Left lung (tissue), 10 donors: ENCODE data around the gene PTOV1. TPM values are rescaled to one million over a fixed set of nuclear protein-coding genes. Genes with fewer than 3 reads are reported as not detected.

Source experiments
- ATAC-seq: fragments of 200-7000 bp; cut with Tn5 transposase; one replicate; pipeline ENCODE4 v1.9.1; 2020; ENCODE audit warnings: moderate library complexity
- DNase-seq, 4 donors: peaks; one replicate each; pipeline ENCODE4 v3.0.0-alpha.2; 2013 to 2020
- H3K27ac ChIP-seq, 2 donors: fragments of 200-600 bp; sonication (generic) in 1 of 2; one replicate each; pipeline versions ENCODE4 v1.5.0 to v1.8.0; 2020 to 2021
- H3K27me3 ChIP-seq, 2 donors: fragments of 200-600 bp; sonication (generic) in 1 of 2; one replicate each; pipeline versions ENCODE4 v1.5.0 to v1.8.0; 2020 to 2021
- H3K36me3 ChIP-seq, 2 donors: fragments of 200-600 bp; sonication (generic) in 1 of 2; one replicate each; pipeline versions ENCODE4 v1.5.0 to v1.8.0; 2020 to 2021
- H3K4me1 ChIP-seq, 2 donors: fragments of 200-600 bp; one replicate each; pipeline ENCODE4 v1.8.0; 2021
- H3K4me3 ChIP-seq, 2 donors: fragments of 200-600 bp; sonication (generic) in 1 of 2; one replicate each; pipeline versions ENCODE4 v1.5.0 to v1.8.0; 2020 to 2021; ENCODE audit warnings: mild to moderate bottlenecking in 1 of 2
- H3K9me3 ChIP-seq, 2 donors: fragments of 200-600 bp; sonication (generic) in 1 of 2; one replicate each; pipeline versions ENCODE4 v1.5.0 to v1.8.0; 2020 to 2021
- CTCF ChIP-seq, 2 donors: fragments of 200-600 bp; sonication (generic) in 1 of 2; IDR thresholded peaks; one replicate each; pipeline versions ENCODE4 v1.5.0 to v1.8.0; 2021; ENCODE audit warnings: antibody characterized with exemption in 2 of 2
- intact Hi-C, 2 donors: fragments of 100-400 bp; cut with DNase I; formaldehyde crosslinking; loops; one replicate each; pipeline versions ENCODE4 v1.11.2 to v1.14.2; 2022
- polyA plus RNA-seq, 6 donors: library from polyadenylated mRNA; unstranded; fragments of 120-200 nt; gene quantifications; one replicate each; pipeline ENCODE4 v1.2.1, GENCODE V29; 2013; ENCODE audit not compliant: insufficient read length in 6 of 6
- total RNA-seq, 2 donors: library from RNA; stranded (reverse); fragmentation: NEBNext Ultra II Directional; extraction: Animal tissue kit (Norgen Biotek cat#: 25700); gene quantifications; one replicate each; pipeline ENCODE4 v1.2.1, GENCODE V29; 2021
- donor health status: DM: no; HTN: yes; CAD: no.
- donor health status: DM: no; HTN: no; CAD: no.

PTOV1 gene
- total and polyA plus RNA-seq, 8 donors, result 96.0 to 320 (median 275) TPM

GRCh38 chr19:49864890-49865289 is 13.9 kb downstream of the PTOV1 start:
- Histone ChIP-seq H3K27ac (no peak overlapping the region), H3K9me3 (no peaks in the 10 kb centered on the region), H3K36me3 (peaks cover 0 to 52% of the 10 kb centered on the region in 2 donors), H3K4me1 (peaks cover 21 to 42% of the 10 kb centered on the region in 2 donors), H3K4me3 (no peak overlapping the region), H3K27me3 (no peaks in the 10 kb centered on the region)
- intact Hi-C loops, result no loop called here
- no peak for ATAC-seq
- TF ChIP-seq CTCF (IDR thresholded peaks at IDR 0.05), result no peak
- no peak for DNase-seq

GRCh38 chr19:49866933-49867782 is 16.2 kb downstream of the PTOV1 start, which contains the start of gene PNKP:
Gene PNKP (minus strand): TSS chr19:49867576. CDS start chr19:49867204, 372 bp downstream.
- no peak for TF ChIP-seq CTCF (IDR thresholded peaks at IDR 0.05)
- Histone ChIP-seq H3K36me3 (peaks cover 0 to 41% of the 10 kb centered on the region in 2 donors), H3K27ac (peak within 1 kb of the TSS; percentile 93 to 97), H3K27me3 (no peaks in the 10 kb centered on the region), H3K9me3 (no peaks in the 10 kb centered on the region), H3K4me1 (peaks cover 19 to 54% of the 10 kb centered on the region in 2 donors), H3K4me3 (peak within 1 kb of the TSS; percentile 61 to 79)
- peak; percentile 71 for ATAC-seq
- intact Hi-C loops, result no loop called here
- DNase-seq, result peak; percentile 91 to 95 (median 94)

GRCh38 chr19:49869009-49869483 is 18.1 kb downstream of the PTOV1 start:
- ATAC-seq (peak; percentile 8), DNase-seq (peak in 1 of 4 donors; percentile 93)
- TF ChIP-seq CTCF (IDR thresholded peaks at IDR 0.05), result no peak
- Histone ChIP-seq H3K27me3 (no peaks in the 10 kb centered on the region), H3K9me3 (no peaks in the 10 kb centered on the region), H3K27ac (peak overlapping the region; percentile 93 to 97), H3K4me1 (peaks cover 19 to 54% of the 10 kb centered on the region in 2 donors), H3K4me3 (peak overlapping the region; percentile 27 to 63), H3K36me3 (peaks cover 0 to 34% of the 10 kb centered on the region in 2 donors)
- intact Hi-C loops, result no loop called here

GRCh38 chr19:49869484-49870308 is 18.7 kb downstream of the PTOV1 start:
- Histone ChIP-seq H3K4me1 (peaks cover 19 to 56% of the 10 kb centered on the region in 2 donors), H3K27ac (peak overlapping the region; percentile 93 to 97), H3K27me3 (no peaks in the 10 kb centered on the region), H3K36me3 (peaks cover 0 to 34% of the 10 kb centered on the region in 2 donors), H3K4me3 (peak overlapping the region; percentile 45 to 63), H3K9me3 (no peaks in the 10 kb centered on the region)
- intact Hi-C loops, result no loop called here
- TF ChIP-seq CTCF (IDR thresholded peaks at IDR 0.05), result peak in 1 of 2 donors; percentile 12
- peak; percentile 94 to 99 (median 97) for DNase-seq
- peak; percentile 80 for ATAC-seq
